ENCODE measurements around the gene MDM1. TPM values are rescaled to one million over a fixed set of nuclear protein-coding genes. Genes with fewer than 3 reads are reported as not detected.

The MDM1 gene
- total and polyA plus RNA-seq, 2 experiments from 2014 or later, result 13.6 to 18.9 TPM

- Histone ChIP-seq H3F3A (replicated peaks; ENCODE audit: low read depth) (no peaks in the 10 kb centered on the region), H4K20me1 (replicated peaks; ENCODE audit: insufficient read depth) (no peaks in the 10 kb centered on the region; the same call in 1 of the 2 replicates), H3K4me1 (ENCODE audit: insufficient read depth) (peaks cover 10% of the 10 kb centered on the region), H3K27me3 (ENCODE audit: insufficient read depth) (no peaks in the 10 kb centered on the region), H3K27ac (ENCODE audit: low read depth) (no peak overlapping the region), H3K79me2 (replicated peaks; ENCODE audit: insufficient read depth) (no peaks in the 10 kb centered on the region), H3K9me2 (ENCODE audit: insufficient read depth) (no peaks in the 10 kb centered on the region), H3K4me2 (no peak overlapping the region), H3K4me3 (no peak overlapping the region), H3K36me3 (ENCODE audit: insufficient read depth) (no peaks in the 10 kb centered on the region), H2AFZ (no peak overlapping the region)
- TF ChIP-seq ZNF331 (CRISPR knock-in tag; IDR thresholded peaks at IDR 0.05; ENCODE audit: low read depth) (no peak), CTCF (conservative IDR thresholded peaks at IDR 0.05; ENCODE audit: low read depth in 2 of 2) (no peak)
- Mint-ChIP-seq H3K9me3 (no peaks in the 10 kb centered on the region), H3K4me3 (no peak overlapping the region), H3K4me1 (peaks cover 19% of the 10 kb centered on the region; the same call in 2 of the 3 replicates), H3K27ac (no peak overlapping the region), H3K27me3 (ENCODE audit: insufficient read depth, low read depth, poor library complexity) (no peaks in the 10 kb centered on the region), H3K36me3 (ENCODE audit: low read depth) (no peaks in the 10 kb centered on the region)
- DNase-seq (ENCODE audit: low spot score) (no peak), ATAC-seq (no peak)
Measured at GRCh38 chr12:68359674-68360073, 27.5 kb upstream of the MDM1 start.

GRCh38 chr12:68358532-68359485 is 26.6 kb upstream of the MDM1 start:
- H3K4me3 ChIP-seq, result peak overlapping the region; percentile 32
- H3K27me3 Mint-ChIP-seq (ENCODE audit: insufficient read depth, low read depth, poor library complexity), result no peaks in the 10 kb centered on the region
- peak overlapping the region; percentile 15; the same call in 1 of the 2 replicates for H2AFZ ChIP-seq
- TF ChIP-seq CTCF (conservative IDR thresholded peaks at IDR 0.05; ENCODE audit: low read depth in 2 of 2), result peak; percentile 72 to 77
- TF ChIP-seq CREB1 (CRISPR knock-in tag; IDR thresholded peaks at IDR 0.05; ENCODE audit: low read depth), result peak; percentile 25; the same call in 1 of the 2 replicates
- no peak for TF ChIP-seq ZNF114 (CRISPR knock-in tag; IDR thresholded peaks at IDR 0.05)
- no peak for TF ChIP-seq EZH2phosphoT487 (IDR thresholded peaks at IDR 0.05; ENCODE audit: unreplicated experiment)
- no peak for TF ChIP-seq JUNB (IDR thresholded peaks at IDR 0.05; ENCODE audit: unreplicated experiment)
- 0 out of 2 replicates have a peak, but pooled peaks have one; percentile 38 for TF ChIP-seq POLR2AphosphoS5 (IDR thresholded peaks at IDR 0.05; ENCODE audit: low read depth)
- no peak for TF ChIP-seq ETS1 (IDR thresholded peaks at IDR 0.05)

More at GRCh38 chr12:68358532-68359485, 26.6 kb upstream of the MDM1 start:
- no peaks in the 10 kb centered on the region for H3K27me3 ChIP-seq (ENCODE audit: insufficient read depth)
- DNase-seq (ENCODE audit: low spot score) (peak; percentile 81), ATAC-seq (peak; percentile 99)
- Mint-ChIP-seq H3K4me3 (peak overlapping the region; percentile 58), H3K9me3 (no peaks in the 10 kb centered on the region), H3K36me3 (ENCODE audit: low read depth) (no peaks in the 10 kb centered on the region), H3K27ac (peak overlapping the region; percentile 54; the same call in 1 of the 2 replicates), H3K4me1 (peaks cover 18% of the 10 kb centered on the region; the same call in 2 of the 3 replicates)
- H3K4me2 ChIP-seq, result peak overlapping the region; percentile 48
- no peaks in the 10 kb centered on the region for H3K79me2 ChIP-seq (replicated peaks; ENCODE audit: insufficient read depth)
- H4K20me1 ChIP-seq (replicated peaks; ENCODE audit: insufficient read depth), result no peaks in the 10 kb centered on the region; the same call in 1 of the 2 replicates
- H3K9me2 ChIP-seq (ENCODE audit: insufficient read depth), result no peaks in the 10 kb centered on the region
- no peak overlapping the region for H3K27ac ChIP-seq (ENCODE audit: low read depth)
- no peaks in the 10 kb centered on the region for H3F3A ChIP-seq (replicated peaks; ENCODE audit: low read depth)
- H3K4me1 ChIP-seq (ENCODE audit: insufficient read depth), result peaks cover 6% of the 10 kb centered on the region
- no peaks in the 10 kb centered on the region for H3K36me3 ChIP-seq (ENCODE audit: insufficient read depth)

All from GM23338 (cell line).